Activated CD4-positive, alpha-beta T cell treated with anti-CD3 and anti-CD28 coated beads for 36 hours (primary cell): ENCODE measurements around the gene RCN2. TPM values are rescaled to one million over a fixed set of nuclear protein-coding genes. Genes with fewer than 3 reads are reported as not detected.

Source experiments
- ATAC-seq: fragments of 200-7000 bp; cut with Tn5 transposase; one replicate; pipeline ENCODE4 v1.10.0; 2021; ENCODE audit warnings: mild to moderate bottlenecking, moderate library complexity
- CTCF ChIA-PET: fragments of 350-600 bp; sonication (Branson Sonifier 250); formaldehyde crosslinking; loops from one replicate; lab custom pipeline; 2021; ENCODE audit warnings: antibody characterized with exemption; lab: Charles Lee
- POLR2A ChIA-PET: fragments of 350-600 bp; sonication (Branson Sonifier 250); formaldehyde crosslinking; loops from one replicate; lab custom pipeline; 2021; ENCODE audit warnings: antibody characterized with exemption, inconsistent platforms; lab: Charles Lee
- DNase-seq: peaks from one replicate; pipeline ENCODE4 v3.0.0-alpha.2; 2020
- H3K27ac Mint-ChIP-seq: one replicate; pipeline ENCODE4 v1.8.0; 2021; ENCODE audit warnings: mixed read lengths
- H3K27me3 Mint-ChIP-seq: one replicate; pipeline ENCODE4 v1.8.0; 2021; ENCODE audit warnings: mixed read lengths
- H3K36me3 Mint-ChIP-seq: one replicate; pipeline ENCODE4 v1.8.0; 2021; ENCODE audit warnings: low read depth, mixed read lengths
- H3K4me1 Mint-ChIP-seq: one replicate; pipeline ENCODE4 v1.8.0; 2021; ENCODE audit warnings: mixed read lengths
- H3K4me3 Mint-ChIP-seq: one replicate; pipeline ENCODE4 v1.8.0; 2021; ENCODE audit warnings: mild to moderate bottlenecking, moderate library complexity, mixed read lengths
- H3K9me3 Mint-ChIP-seq: one replicate; pipeline ENCODE4 v1.8.0; 2021; ENCODE audit warnings: low read depth, mixed read lengths
- intact Hi-C, 2 experiments: fragments of 100-400 bp; cut with DNase I in 1 of 2; cut with micrococcal nuclease in 1 of 2; formaldehyde crosslinking; loops; one replicate each; pipeline versions ENCODE4 v1.14.2 to v1.15.1; 2022 to 2024; cut with DNase I, micrococcal nuclease
- total RNA-seq, 2 experiments: library from RNA; stranded (reverse); gene quantifications; one replicate each; pipeline ENCODE4 v1.2.3, GENCODE V29; 2021

The RCN2 gene
- total RNA-seq, 2 experiments from 2014 or later = 16.6 to 18.9 TPM

- POLR2A ChIA-PET = no interaction called here
- H3K27ac Mint-ChIP-seq = peak overlapping the region; percentile 92
- H3K4me3 Mint-ChIP-seq = peak overlapping the region; percentile 87
- no peaks in the 10 kb centered on the region for H3K27me3 Mint-ChIP-seq
- H3K36me3 Mint-ChIP-seq = peaks cover 3% of the 10 kb centered on the region
- ATAC-seq = no peak
- H3K9me3 Mint-ChIP-seq = peaks cover 2% of the 10 kb centered on the region
- intact Hi-C loops = loop anchor here (1.0 to 5.0 kb wide), 7 partner anchors 27 to 594 kb away; partner anchors contain the start of genes RCN2 (in 2 of the 2), ETFA (in 1 of the 2), HMG20A (in 1 of the 2) and ISL2 (in 1 of the 2)
- CTCF ChIA-PET = interaction anchor here (0.6 to 1.5 kb wide), 4 partner anchors 13 to 115 kb away, joined by 3 to 4 read pairs (median 3); no protein-coding TSS in a partner anchor
- H3K4me1 Mint-ChIP-seq = peaks cover 34% of the 10 kb centered on the region
- DNase-seq = peak; percentile 42
Measured at GRCh38 chr15:76904461-76905012, 27.0 kb upstream of the RCN2 start.

GRCh38 chr15:76905013-76905839 is 26.3 kb upstream of the RCN2 start, which contains the start of gene SCAPER:
TSS of gene SCAPER (minus strand) at chr15:76905340. CDS start at chr15:76883817, 21,523 bp downstream.
- ATAC-seq = peak; percentile 92
- ChIA-PET CTCF (interaction anchor here (0.6 to 1.3 kb wide), 6 partner anchors 10 to 1660 kb away, joined by 3 to 4 read pairs (median 3); partner anchors contain the start of gene CHRNA5), POLR2A (interaction anchor here (1.1 to 1.2 kb wide), 2 partner anchors 26 to 82 kb away, joined by 3 read pairs; no protein-coding TSS in a partner anchor)
- peaks cover 3% of the 10 kb centered on the region for H3K36me3 Mint-ChIP-seq
- H3K27me3 Mint-ChIP-seq = no peaks in the 10 kb centered on the region
- peak; percentile 96 for DNase-seq
- H3K27ac Mint-ChIP-seq = peak within 1 kb of the TSS; percentile 92
- peaks cover 2% of the 10 kb centered on the region for H3K9me3 Mint-ChIP-seq
- intact Hi-C loops = loop anchor here (1.0 to 2.0 kb wide), 6 partner anchors 26 to 594 kb away; partner anchors contain the start of genes RCN2 (in 2 of the 2), ETFA (in 1 of the 2), HMG20A (in 1 of the 2) and ISL2 (in 1 of the 2)
- H3K4me3 Mint-ChIP-seq = peak within 1 kb of the TSS; percentile 87
- peaks cover 34% of the 10 kb centered on the region for H3K4me1 Mint-ChIP-seq

- ATAC-seq (no peak), DNase-seq (no peak)
- Mint-ChIP-seq H3K27ac (peak overlapping the region; percentile 92), H3K4me1 (peaks cover 34% of the 10 kb centered on the region), H3K36me3 (peaks cover 3% of the 10 kb centered on the region), H3K9me3 (peaks cover 2% of the 10 kb centered on the region), H3K27me3 (no peaks in the 10 kb centered on the region), H3K4me3 (peak overlapping the region; percentile 87)
- intact Hi-C loops = loop anchor here (1.0 to 2.0 kb wide), 6 partner anchors 25 to 595 kb away; partner anchors contain the start of genes RCN2 (in 2 of the 2), ETFA (in 1 of the 2), HMG20A (in 1 of the 2) and ISL2 (in 1 of the 2)
- ChIA-PET POLR2A (interaction anchor here (1.1 to 1.2 kb wide), 2 partner anchors 25 to 81 kb away, joined by 3 read pairs; no protein-coding TSS in a partner anchor), CTCF (interaction anchor here (0.7 to 1.3 kb wide), 5 partner anchors 10 to 1660 kb away, joined by 3 to 4 read pairs (median 3); partner anchors contain the start of gene CHRNA5)
Measured at GRCh38 chr15:76905855-76906254, 25.7 kb upstream of the RCN2 start.

GRCh38 chr15:76912430-76912829 is 19.1 kb upstream of the RCN2 start:
- Mint-ChIP-seq H3K27me3 (peaks cover 3% of the 10 kb centered on the region), H3K4me1 (no peaks in the 10 kb centered on the region), H3K27ac (no peak overlapping the region), H3K9me3 (no peaks in the 10 kb centered on the region), H3K4me3 (no peak overlapping the region), H3K36me3 (no peaks in the 10 kb centered on the region)
- no peak for ATAC-seq
- intact Hi-C loops = no loop called here
- ChIA-PET CTCF (no interaction called here), POLR2A (no interaction called here)
- no peak for DNase-seq

GRCh38 chr15:76913737-76914136 is 17.8 kb upstream of the RCN2 start:
- ChIA-PET POLR2A (interaction anchor here (0.6 kb wide), 1 partner anchor 93 kb away, joined by 6 read pairs; no protein-coding TSS in a partner anchor), CTCF (interaction anchor here (1.0 kb wide), 1 partner anchor 20 kb away, joined by 3 read pairs; no protein-coding TSS in a partner anchor)
- Mint-ChIP-seq H3K9me3 (no peaks in the 10 kb centered on the region), H3K27ac (no peak overlapping the region), H3K36me3 (no peaks in the 10 kb centered on the region), H3K4me1 (no peaks in the 10 kb centered on the region), H3K27me3 (peaks cover 6% of the 10 kb centered on the region), H3K4me3 (no peak overlapping the region)
- DNase-seq (no peak), ATAC-seq (no peak)
- intact Hi-C loops = no loop called here

- CTCF ChIA-PET = interaction anchor here (1.7 kb wide), 1 partner anchor 11 kb away, joined by 4 read pairs; the partner anchor contains the start of gene SCAPER
- POLR2A ChIA-PET = interaction anchor here (0.6 to 0.7 kb wide), 2 partner anchors 19 to 45 kb away, joined by 8 to 9 read pairs; no protein-coding TSS in a partner anchor
- H3K27me3 Mint-ChIP-seq = peaks cover 6% of the 10 kb centered on the region
- intact Hi-C loops = no loop called here
- no peak overlapping the region for H3K4me3 Mint-ChIP-seq
- H3K27ac Mint-ChIP-seq = no peak overlapping the region
- no peaks in the 10 kb centered on the region for H3K36me3 Mint-ChIP-seq
- H3K4me1 Mint-ChIP-seq = no peaks in the 10 kb centered on the region
- no peak for DNase-seq
- H3K9me3 Mint-ChIP-seq = no peaks in the 10 kb centered on the region
- no peak for ATAC-seq
Measured at GRCh38 chr15:76916369-76916768, 15.2 kb upstream of the RCN2 start.

GRCh38 chr15:76928201-76928600 is 3.3 kb upstream of the RCN2 start:
- H3K27me3 Mint-ChIP-seq = no peaks in the 10 kb centered on the region
- peaks cover 14% of the 10 kb centered on the region for H3K4me1 Mint-ChIP-seq
- DNase-seq (no peak), ATAC-seq (no peak)
- intact Hi-C loops = no loop called here
- no peak overlapping the region for H3K4me3 Mint-ChIP-seq
- H3K27ac Mint-ChIP-seq = no peak overlapping the region
- CTCF ChIA-PET = interaction anchor here (0.7 kb wide), 1 partner anchor 145 kb away, joined by 4 read pairs; no protein-coding TSS in a partner anchor
- H3K9me3 Mint-ChIP-seq = no peaks in the 10 kb centered on the region
- POLR2A ChIA-PET = no interaction called here
- peaks cover 3% of the 10 kb centered on the region for H3K36me3 Mint-ChIP-seq

- no peaks in the 10 kb centered on the region for H3K9me3 Mint-ChIP-seq
- H3K36me3 Mint-ChIP-seq = peaks cover 8% of the 10 kb centered on the region
- ChIA-PET POLR2A (interaction anchor here (0.6 kb wide), 1 partner anchor 248 kb away, joined by 3 read pairs; no protein-coding TSS in a partner anchor), CTCF (interaction anchor here (1.3 kb wide), 1 partner anchor 44 kb away, joined by 3 read pairs; no protein-coding TSS in a partner anchor)
- no peaks in the 10 kb centered on the region for H3K27me3 Mint-ChIP-seq
- peaks cover 21% of the 10 kb centered on the region for H3K4me1 Mint-ChIP-seq
- intact Hi-C loops = no loop called here
- no peak overlapping the region for H3K4me3 Mint-ChIP-seq
- DNase-seq (no peak), ATAC-seq (no peak)
- no peak overlapping the region for H3K27ac Mint-ChIP-seq
Measured at GRCh38 chr15:76929011-76929760, 2.4 kb upstream of the RCN2 start.

- ChIA-PET CTCF (interaction anchor here (0.7 to 1.4 kb wide), 4 partner anchors 11 to 64 kb away, joined by 3 to 5 read pairs (median 4); no protein-coding TSS in a partner anchor), POLR2A (interaction anchor here (0.6 to 0.7 kb wide), 3 partner anchors 24 to 49 kb away, joined by 3 to 4 read pairs (median 3); no protein-coding TSS in a partner anchor)
- Mint-ChIP-seq H3K9me3 (no peaks in the 10 kb centered on the region), H3K36me3 (peaks cover 15% of the 10 kb centered on the region), H3K27ac (peak overlapping the region; percentile 85), H3K27me3 (no peaks in the 10 kb centered on the region), H3K4me3 (peak overlapping the region; percentile 81), H3K4me1 (peaks cover 31% of the 10 kb centered on the region)
- ATAC-seq = no peak
- DNase-seq = no peak
- intact Hi-C loops = loop anchor here (1.0 to 5.0 kb wide), 5 partner anchors 26 to 1479 kb away; partner anchors contain the start of genes HMG20A (in 2 of the 2), PEAK1 (in 2 of the 2), SCAPER (in 2 of the 2) and SIN3A (in 1 of the 2)
Measured at GRCh38 chr15:76930831-76931396, 635 bp upstream of the RCN2 start.
